CD4-positive, alpha-beta T cell (primary cell): ENCODE measurements around the gene LGALS3BP. TPM values are rescaled to one million over a fixed set of nuclear protein-coding genes. Genes with fewer than 3 reads are reported as not detected.
"Not testable (repeated sequence)": the region's sequence is repeated elsewhere in the genome, so short reads cannot be mapped to it uniquely, and the experiment has no call there.

ENCODE experiments used
- ATAC-seq: fragments of 200-7000 bp; cut with Tn5 transposase; one replicate; pipeline ENCODE4 v1.10.0; 2022; ENCODE audit warnings: mild to moderate bottlenecking; ENCODE audit not compliant: poor library complexity
- CTCF ChIA-PET: fragments of 350-600 bp; sonication (Branson Sonifier 250); formaldehyde crosslinking; loops from one replicate; lab custom pipeline; 2021; ENCODE audit warnings: antibody characterized with exemption, inconsistent platforms; lab: Charles Lee
- POLR2A ChIA-PET: fragments of 350-600 bp; sonication (Branson Sonifier 250); formaldehyde crosslinking; loops from one replicate; lab custom pipeline; 2021; ENCODE audit warnings: antibody characterized with exemption, inconsistent platforms; lab: Charles Lee
- DNase-seq, 14 experiments: peaks; one replicate each; pipeline ENCODE4 v3.0.0-alpha.2; 2013 to 2020; ENCODE audit warnings: mixed read lengths in 2 of 14
- H3K27ac ChIP-seq, 2 donors: one replicate each; pipeline versions ENCODE4 v1.5.1 to v1.7.0; 2013; ENCODE audit warnings: low read length in 2 of 2, low read depth in 1 of 2, mild to moderate bottlenecking in 1 of 2
- H3K27me3 ChIP-seq, 2 experiments: 1 replicate in 1 of 2; 2 replicates in 1 of 2; pipeline versions ENCODE4 v1.6.1 to v1.7.0; 2013; ENCODE audit warnings: low read length in 2 of 2, control low read depth in 1 of 2, mild to moderate bottlenecking in 1 of 2, moderate library complexity in 1 of 2; ENCODE audit not compliant: insufficient read depth in 2 of 2, control insufficient read depth in 1 of 2
- H3K36me3 ChIP-seq: one replicate; pipeline ENCODE4 v1.6.1; 2013; ENCODE audit warnings: low read length, control low read depth; ENCODE audit not compliant: insufficient read depth
- H3K4me1 ChIP-seq: one replicate; pipeline ENCODE4 v1.6.1; 2013; ENCODE audit warnings: low read length, control low read depth; ENCODE audit not compliant: insufficient read depth
- H3K4me3 ChIP-seq: one replicate; pipeline ENCODE4 v1.5.1; 2013; ENCODE audit warnings: mild to moderate bottlenecking, low read length, moderate library complexity
- H3K9me3 ChIP-seq, 2 experiments: 1 replicate in 1 of 2; 2 replicates in 1 of 2; pipeline versions ENCODE4 v1.6.1 to v1.7.0; 2013; ENCODE audit warnings: low read length in 2 of 2, mild to moderate bottlenecking in 2 of 2, control low read depth in 1 of 2, moderate library complexity in 1 of 2; ENCODE audit not compliant: control insufficient read depth in 1 of 2, insufficient read depth in 1 of 2
- H3K27ac Mint-ChIP-seq: one replicate; pipeline ENCODE4 v1.8.0; 2020; ENCODE audit warnings: mixed read lengths
- H3K27me3 Mint-ChIP-seq: one replicate; pipeline ENCODE4 v1.8.0; 2021; ENCODE audit warnings: mixed read lengths
- H3K36me3 Mint-ChIP-seq: one replicate; pipeline ENCODE4 v1.8.0; 2021; ENCODE audit warnings: low read depth, mixed read lengths
- H3K4me1 Mint-ChIP-seq: one replicate; pipeline ENCODE4 v1.8.0; 2021; ENCODE audit warnings: low read depth, mixed read lengths
- H3K4me3 Mint-ChIP-seq: one replicate; pipeline ENCODE4 v1.8.0; 2020; ENCODE audit warnings: mild to moderate bottlenecking, mixed read lengths
- H3K9me3 Mint-ChIP-seq: one replicate; pipeline ENCODE4 v1.8.0; 2020; ENCODE audit warnings: mixed read lengths
- CTCF ChIP-seq: fragments of 200-600 bp; IDR thresholded peaks from one replicate; pipeline ENCODE4 v1.8.0; 2022; ENCODE audit warnings: antibody characterized with exemption, mild to moderate bottlenecking
- intact Hi-C, 2 experiments: fragments of 100-400 bp; cut with DNase I in 1 of 2; cut with micrococcal nuclease in 1 of 2; formaldehyde crosslinking; loops; one replicate each; pipeline versions ENCODE4 v1.15.1 to v1.9.0; 2023 to 2025; cut with DNase I, micrococcal nuclease
- total RNA-seq, 174 experiments: library from RNA in 2 of 174; stranded (reverse) in 2 of 174; gene quantifications; one replicate each; pipeline ENCODE4 v1.2.3 and lab custom pipeline; 2021 to 2026

Gene LGALS3BP
- total RNA-seq, 2 experiments from 2014 or later: 38.8 to 41.0 TPM

- peaks cover 3% of the 10 kb centered on the region for H3K36me3 Mint-ChIP-seq
- peaks cover 7% of the 10 kb centered on the region for H3K4me1 ChIP-seq
- H3K27me3 Mint-ChIP-seq: no peaks in the 10 kb centered on the region
- intact Hi-C loops: no loop called here
- H3K4me3 ChIP-seq: no peak overlapping the region
- TF ChIP-seq CTCF: no peak
- no peak overlapping the region for H3K4me3 Mint-ChIP-seq
- DNase-seq (no peak), ATAC-seq (no peak)
- peaks cover 6% of the 10 kb centered on the region for H3K36me3 ChIP-seq
- CTCF ChIA-PET: no interaction called here
- peaks cover 0 to 2% of the 10 kb centered on the region in 2 experiments for H3K9me3 ChIP-seq
- H3K27me3 ChIP-seq: no peaks in the 10 kb centered on the region
- peaks cover 4% of the 10 kb centered on the region for H3K4me1 Mint-ChIP-seq
- no peak overlapping the region for H3K27ac ChIP-seq
- no peak overlapping the region for H3K27ac Mint-ChIP-seq
- POLR2A ChIA-PET: interaction anchor here (0.8 kb wide), 1 partner anchor 42 kb away, joined by 3 read pairs; no protein-coding TSS in a partner anchor
- no peaks in the 10 kb centered on the region for H3K9me3 Mint-ChIP-seq
Observed at GRCh38 chr17:78966123-78966813, 13.5 kb downstream of the LGALS3BP start.

GRCh38 chr17:78965491-78965924 is 14.2 kb downstream of the LGALS3BP start:
- ATAC-seq: no peak
- no peak for DNase-seq
- no peak overlapping the region for H3K4me3 ChIP-seq
- POLR2A ChIA-PET: interaction anchor here (1.0 kb wide), 1 partner anchor 81 kb away, joined by 3 read pairs; no protein-coding TSS in a partner anchor
- no peaks in the 10 kb centered on the region for H3K27me3 Mint-ChIP-seq
- no peak overlapping the region for H3K4me3 Mint-ChIP-seq
- no peaks in the 10 kb centered on the region for H3K4me1 ChIP-seq
- intact Hi-C loops: no loop called here
- H3K9me3 ChIP-seq: no peaks in the 10 kb centered on the region
- no peak overlapping the region for H3K27ac ChIP-seq
- H3K27ac Mint-ChIP-seq: no peak overlapping the region
- H3K36me3 ChIP-seq: peaks cover 6% of the 10 kb centered on the region
- H3K27me3 ChIP-seq: no peaks in the 10 kb centered on the region
- no peak for TF ChIP-seq CTCF
- H3K36me3 Mint-ChIP-seq: no peaks in the 10 kb centered on the region
- H3K4me1 Mint-ChIP-seq: no peaks in the 10 kb centered on the region
- CTCF ChIA-PET: no interaction called here
- no peaks in the 10 kb centered on the region for H3K9me3 Mint-ChIP-seq

- no peak overlapping the region for H3K27ac Mint-ChIP-seq
- POLR2A ChIA-PET: no interaction called here
- Histone ChIP-seq H3K27ac (no peak overlapping the region), H3K4me1 (no peaks in the 10 kb centered on the region), H3K4me3 (no peak overlapping the region), H3K9me3 (no peaks in the 10 kb centered on the region), H3K36me3 (no peaks in the 10 kb centered on the region), H3K27me3 (no peaks in the 10 kb centered on the region)
- H3K36me3 Mint-ChIP-seq: no peaks in the 10 kb centered on the region
- H3K4me1 Mint-ChIP-seq: no peaks in the 10 kb centered on the region
- H3K27me3 Mint-ChIP-seq: no peaks in the 10 kb centered on the region
- H3K4me3 Mint-ChIP-seq: no peak overlapping the region
- H3K9me3 Mint-ChIP-seq: no peaks in the 10 kb centered on the region
- no peak for TF ChIP-seq CTCF
- intact Hi-C loops: no loop called here
- ATAC-seq (no peak), DNase-seq (no peak)
- CTCF ChIA-PET: no interaction called here
Observed at GRCh38 chr17:78963378-78963777, 16.3 kb downstream of the LGALS3BP start.

- POLR2A ChIA-PET, H3K4me1 ChIP-seq, H3K36me3 ChIP-seq, intact Hi-C loops, H3K36me3 Mint-ChIP-seq, H3K27me3 Mint-ChIP-seq, H3K27me3 ChIP-seq, H3K4me3 Mint-ChIP-seq, H3K9me3 Mint-ChIP-seq, H3K27ac ChIP-seq, DNase-seq, H3K4me3 ChIP-seq, H3K27ac Mint-ChIP-seq, ATAC-seq, H3K4me1 Mint-ChIP-seq, H3K9me3 ChIP-seq, CTCF ChIA-PET: not testable (repeated sequence)
Observed at GRCh38 chr17:78962984-78963348, 16.8 kb downstream of the LGALS3BP start.
